GM19372 (cell line): Measurements from ENCODE around the gene SGK1.
"Not testable (repeated sequence)": the region's sequence is repeated elsewhere in the genome, so short reads cannot be mapped to it uniquely, and the experiment has no call there.

Experiments
- ATAC-seq: cut with Tn5 transposase; IDR thresholded peaks from one replicate; pipeline ENCODE4 v1.9.1; 2021; ENCODE audit warnings: mild to moderate bottlenecking, low read depth, moderate library complexity; ENCODE audit not compliant: unreplicated experiment

SGK1 gene

GRCh38 chr6:134196568-134197193 is 121.2 kb downstream of the SGK1 start:
- ATAC-seq: peak; percentile 82

DNA sequence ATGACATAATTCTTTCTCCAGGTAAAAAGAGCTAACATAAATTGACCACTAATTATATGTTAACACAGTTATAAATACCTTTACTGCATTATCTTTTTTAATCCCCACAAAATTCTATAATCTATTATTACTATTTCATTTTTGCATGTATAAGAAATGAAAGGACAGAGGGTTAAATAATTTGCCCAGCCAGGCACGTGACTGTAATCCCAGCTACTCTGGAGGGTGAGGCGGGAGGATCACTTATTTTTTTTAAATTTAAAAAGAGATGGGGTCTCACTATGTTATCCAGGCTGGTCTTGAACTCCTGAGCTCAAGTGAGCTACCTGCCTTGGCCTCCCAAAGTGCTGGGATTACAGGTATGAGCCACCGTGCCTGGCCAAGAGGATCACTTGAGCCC is 121.9 kb downstream of the SGK1 start:
- no peak for ATAC-seq

- ATAC-seq: no peak
Measured at GRCh38 chr6:134195164-134195906, 122.6 kb downstream of the SGK1 start.

DNA sequence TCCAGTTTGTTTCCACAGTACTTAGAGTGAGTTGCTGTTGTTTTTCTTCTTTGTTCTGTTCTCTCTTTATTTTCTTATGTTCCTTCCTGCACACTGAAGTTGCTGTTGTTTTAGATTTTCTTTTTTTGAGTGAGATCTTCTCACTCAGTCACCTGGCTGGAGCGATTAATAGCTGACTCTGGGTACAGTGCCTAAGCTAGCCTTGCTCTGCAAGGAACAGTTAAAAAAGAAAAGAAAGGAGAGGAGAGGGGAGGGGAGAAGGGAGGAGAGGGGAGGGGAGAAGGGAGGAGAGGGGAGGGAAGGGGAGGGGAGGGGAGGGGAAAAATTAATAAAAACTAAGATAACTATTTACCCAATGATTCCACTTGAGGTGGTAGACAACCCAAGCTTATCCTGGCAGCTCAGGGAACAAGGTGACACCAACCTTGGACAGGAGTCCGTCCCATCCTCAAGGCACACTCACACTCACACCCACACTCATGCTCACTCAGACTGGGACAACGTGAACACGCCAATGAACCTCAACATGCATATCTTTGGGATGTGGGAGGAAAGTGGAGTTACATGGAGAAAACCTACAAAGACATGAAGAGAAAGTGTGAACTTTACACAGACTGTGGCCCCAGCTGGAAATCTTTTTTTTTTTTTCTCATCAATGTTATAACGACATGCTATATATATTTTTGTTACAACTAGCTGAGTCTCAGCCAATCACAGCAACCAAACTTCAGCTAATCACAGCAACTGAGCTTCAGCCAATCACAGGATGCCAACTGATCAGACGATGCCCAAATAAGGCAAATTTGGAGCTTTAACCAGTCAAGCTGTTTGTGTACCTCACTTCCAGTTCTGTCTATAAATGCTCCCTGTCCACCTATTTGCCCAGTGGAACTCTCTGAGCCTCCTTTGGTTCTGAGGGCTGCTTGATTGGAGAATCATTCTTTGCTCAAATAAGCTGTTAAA is 124.1 kb downstream of the SGK1 start:
- no peak for ATAC-seq

DNA sequence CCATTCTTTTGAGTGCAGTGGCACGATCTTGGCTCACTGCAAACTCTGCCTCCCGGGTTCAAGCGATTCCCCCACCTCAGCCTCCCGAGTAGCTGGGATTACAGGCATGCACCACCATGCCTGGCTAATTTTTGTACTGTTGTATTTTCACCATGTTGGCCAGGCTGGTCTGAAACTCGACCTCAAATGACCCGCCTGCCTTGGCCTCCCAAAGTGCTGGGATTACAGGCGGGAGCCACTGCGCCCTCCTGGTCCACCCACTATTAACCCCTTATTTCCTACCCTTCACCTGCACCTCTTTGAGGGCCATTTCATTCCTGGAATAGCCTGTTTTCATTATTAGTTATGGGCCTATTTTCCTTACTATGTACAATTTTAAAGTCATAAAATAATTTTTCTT is 125.3 kb downstream of the SGK1 start:
- ATAC-seq: not testable (repeated sequence)

DNA sequence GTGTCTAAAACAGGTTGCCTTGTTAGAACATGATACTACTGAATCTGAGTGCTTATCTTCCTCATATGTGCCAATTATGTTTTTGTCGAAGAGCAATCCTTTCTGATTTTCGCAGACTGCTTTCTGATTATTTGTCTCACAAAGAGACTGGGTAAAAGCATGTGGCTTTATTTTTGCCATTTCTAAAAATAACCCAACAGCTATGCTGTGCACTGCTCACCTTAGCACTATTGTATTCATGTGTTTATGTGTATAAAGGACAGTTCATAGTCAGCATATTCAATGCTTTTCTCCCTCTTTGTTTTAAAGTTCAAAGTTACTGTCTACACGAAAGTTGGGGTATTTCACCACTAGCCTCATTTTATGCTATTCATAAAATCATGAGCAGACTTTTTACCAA is 127.0 kb downstream of the SGK1 start:
- no peak for ATAC-seq

DNA sequence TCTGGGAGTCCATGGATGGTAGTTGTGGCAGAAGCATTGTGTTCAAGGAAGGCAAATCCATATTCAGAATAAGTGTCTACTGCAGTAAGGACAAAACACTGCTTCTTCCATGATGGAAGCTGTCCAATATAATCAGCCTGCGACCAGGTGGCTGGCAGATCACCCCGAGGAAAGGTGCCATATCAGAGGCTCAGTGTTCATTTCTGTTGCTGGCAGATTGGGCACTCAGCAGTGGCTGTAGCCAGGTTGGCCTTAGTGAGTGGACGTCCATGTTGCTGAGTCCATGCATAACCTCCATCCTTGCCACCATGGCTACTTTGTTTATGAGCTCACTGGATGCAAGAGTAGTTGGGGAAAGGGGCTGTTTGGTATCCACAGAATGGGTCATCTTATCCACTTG is 130.2 kb downstream of the SGK1 start:
- ATAC-seq: no peak

DNA sequence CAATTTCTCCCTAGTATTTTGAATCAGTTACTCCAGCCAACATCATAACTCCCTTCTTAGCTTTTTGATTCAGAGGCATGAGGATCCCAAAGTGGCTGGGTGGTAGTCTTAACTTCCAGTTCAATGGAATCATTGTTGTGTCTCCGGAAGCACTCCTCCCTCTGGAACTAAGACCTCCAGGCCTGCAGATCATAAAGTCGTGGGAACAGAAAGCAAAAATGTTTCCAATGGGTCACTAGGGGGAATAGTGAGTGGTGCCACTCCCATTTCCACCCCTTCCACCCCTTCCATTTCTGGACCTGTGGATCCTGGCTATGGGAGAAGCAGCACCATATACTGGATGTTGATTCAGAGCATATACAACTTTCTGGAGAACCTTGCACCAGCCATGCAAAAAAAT is 130.8 kb downstream of the SGK1 start:
- ATAC-seq: no peak

GRCh38 chr6:134186355-134186754 is 131.6 kb downstream of the SGK1 start:
- no peak for ATAC-seq

GRCh38 chr6:134185277-134185676 is 132.6 kb downstream of the SGK1 start:
- no peak for ATAC-seq

GRCh38 chr6:134183844-134184243 is 134.1 kb downstream of the SGK1 start:
- no peak for ATAC-seq

- no peak for ATAC-seq
Measured at GRCh38 chr6:134182528-134182927, 135.4 kb downstream of the SGK1 start.

- not testable (repeated sequence) for ATAC-seq
Measured at GRCh38 chr6:134181726-134182125, 136.2 kb downstream of the SGK1 start.

DNA sequence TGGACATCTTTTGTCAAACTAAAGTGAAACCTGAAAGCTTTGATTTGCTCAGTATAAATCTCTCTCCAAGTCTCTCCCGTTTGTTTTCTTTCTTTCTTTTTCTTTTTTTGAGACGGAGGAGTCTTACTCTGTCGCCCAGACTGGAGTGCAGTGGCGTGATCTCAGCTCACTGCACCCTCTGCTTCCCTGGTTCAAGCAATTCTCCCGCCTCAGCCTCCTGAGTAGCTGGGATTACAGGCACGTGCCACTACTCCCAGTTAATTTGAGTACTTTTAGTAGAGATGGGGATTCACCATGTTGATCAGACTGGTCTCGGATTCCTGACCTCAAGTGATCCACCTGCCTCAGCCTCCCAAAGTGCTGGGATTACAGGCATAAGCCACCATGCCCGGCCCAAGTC is 136.7 kb downstream of the SGK1 start:
- not testable (repeated sequence) for ATAC-seq

DNA sequence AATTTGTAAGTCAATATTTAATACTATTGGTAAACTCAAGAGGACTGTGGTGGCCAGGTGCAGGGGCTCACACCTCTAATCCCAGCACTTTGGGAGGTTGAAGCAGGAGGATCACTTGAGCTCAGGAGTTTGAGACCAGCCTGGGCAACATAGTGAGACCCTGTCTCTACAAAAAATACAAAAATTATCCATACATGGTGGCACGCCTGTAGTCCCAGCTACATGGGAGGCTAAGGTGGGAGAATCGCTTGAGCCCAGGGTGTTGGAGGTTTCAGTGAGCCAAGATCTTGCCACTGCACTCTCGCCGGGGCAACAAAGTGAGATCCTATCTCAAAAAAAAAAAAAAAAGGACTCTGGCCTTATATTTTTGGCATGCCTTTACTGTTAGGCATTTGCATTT is 137.4 kb downstream of the SGK1 start:
- ATAC-seq: not testable (repeated sequence)

DNA sequence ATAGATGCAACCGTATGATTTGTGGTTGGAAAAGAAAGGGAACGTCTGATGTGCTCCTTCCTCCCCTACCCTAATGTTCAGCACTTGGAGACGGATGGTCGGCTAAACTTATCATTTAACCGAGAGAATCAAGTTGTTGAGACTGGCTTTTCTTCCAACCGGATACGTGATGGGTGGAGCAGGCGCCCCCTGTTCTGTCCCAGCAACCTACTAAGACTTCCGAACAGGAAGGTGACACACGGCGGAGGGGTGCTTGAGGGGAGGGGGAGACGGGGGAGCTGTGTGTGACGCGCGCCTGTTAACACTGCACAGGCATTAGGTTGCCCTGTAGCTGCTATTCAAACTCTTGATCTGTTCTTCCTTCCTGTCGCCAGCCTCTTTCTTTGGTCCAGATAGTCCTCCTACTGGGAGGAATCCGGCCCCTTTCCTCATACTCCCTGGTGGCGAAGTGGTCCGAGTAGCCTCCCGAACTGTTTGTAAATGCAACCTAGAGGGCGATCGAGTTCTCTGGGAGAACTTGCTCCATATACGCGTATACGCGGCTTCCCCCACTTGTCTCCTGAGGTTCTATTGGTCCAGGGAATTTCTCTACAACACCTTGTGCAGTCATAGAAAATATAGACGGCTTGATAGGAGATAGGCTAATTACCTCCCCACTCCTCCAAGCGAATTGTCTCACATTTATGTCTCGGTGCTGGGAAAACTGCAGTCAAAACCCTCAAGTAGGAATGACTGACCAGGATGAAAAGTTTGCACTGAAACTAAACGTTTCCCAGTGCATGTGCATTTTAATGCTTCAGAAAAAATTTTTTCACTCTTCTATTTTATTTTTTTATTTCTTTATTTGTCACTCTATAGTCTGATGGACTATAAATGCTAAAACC is 139.5 kb downstream of the SGK1 start:
- ATAC-seq: no peak

DNA sequence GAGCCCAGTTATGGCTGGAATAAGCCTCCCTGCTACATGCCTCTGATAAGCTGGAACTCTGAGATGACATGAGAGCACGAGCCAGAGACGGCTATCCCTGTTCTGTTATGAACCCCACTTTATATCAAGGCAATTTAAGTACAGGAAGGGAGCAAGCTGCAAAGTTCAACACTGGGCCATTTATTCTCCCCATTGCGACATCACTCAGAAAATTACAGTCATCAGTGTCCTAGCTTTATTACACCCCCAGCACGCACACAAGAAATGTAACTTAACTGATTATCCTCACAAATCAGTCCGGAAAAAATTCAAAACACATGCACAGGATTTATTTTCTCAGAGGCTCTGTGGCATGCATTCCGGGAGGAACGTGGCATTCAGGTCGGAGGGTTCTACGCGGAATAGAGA is 140.2 kb downstream of the SGK1 start:
- ATAC-seq: no peak

DNA sequence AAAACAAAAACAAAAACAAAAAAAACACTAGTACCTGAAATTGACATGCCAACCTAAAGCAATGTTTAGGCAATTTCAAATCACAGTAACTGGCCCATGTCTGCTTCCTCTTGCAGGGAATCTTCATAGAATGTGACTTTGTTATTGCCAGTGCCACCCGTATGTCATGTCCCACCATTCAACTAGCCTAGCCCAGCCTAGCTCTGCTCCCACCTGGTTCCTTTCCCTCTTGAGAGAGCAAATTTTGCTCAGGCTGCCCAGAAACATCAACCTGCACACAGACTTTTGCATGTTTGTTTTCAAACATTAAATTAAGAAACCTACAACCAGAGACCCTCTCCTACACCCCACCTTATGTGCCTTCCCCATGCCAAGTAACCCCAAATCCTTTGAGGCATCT is 140.7 kb downstream of the SGK1 start:
- no peak for ATAC-seq

DNA sequence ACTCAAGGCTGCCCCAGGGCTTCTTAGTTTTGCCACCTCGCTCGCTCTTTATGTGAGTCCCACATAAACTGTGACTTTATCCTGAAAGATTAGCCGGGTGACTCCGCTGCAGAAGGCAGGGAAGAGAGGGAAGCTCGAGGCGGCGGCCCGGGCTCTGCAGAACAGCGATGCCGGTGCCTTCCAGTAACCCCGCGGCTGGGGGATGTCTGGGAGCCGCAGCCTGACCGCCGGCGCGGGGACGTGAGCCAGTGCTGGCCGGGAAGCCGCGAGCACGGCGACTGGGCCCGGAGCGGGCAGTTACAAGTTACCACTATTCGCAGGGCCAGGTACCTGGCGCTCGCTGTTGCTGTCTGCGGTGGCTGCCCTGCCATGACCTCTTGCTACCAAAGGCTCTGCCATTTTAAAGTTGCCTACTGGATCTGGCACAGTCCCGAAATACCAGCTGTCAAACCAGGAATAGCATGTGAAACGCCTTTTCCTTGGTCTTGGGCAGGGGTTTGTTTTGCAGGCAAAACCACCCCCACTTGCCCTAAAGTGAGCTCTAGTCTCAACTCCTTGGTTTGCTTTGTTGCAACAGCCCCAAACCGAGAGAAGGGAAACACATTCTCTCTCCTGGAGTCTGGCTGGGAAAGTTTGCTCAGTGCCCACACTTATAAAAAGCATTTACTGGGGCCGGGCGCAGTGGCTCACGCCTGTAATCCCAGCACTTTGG is 141.5 kb downstream of the SGK1 start:
- ATAC-seq: no peak
